ENCODE results near the gene IFI27. TPM values are rescaled to one million over a fixed set of nuclear protein-coding genes. Genes with fewer than 3 reads are reported as not detected.

The IFI27 gene
- total RNA-seq, 1 donor from 2014 or later: not detected

DNA sequence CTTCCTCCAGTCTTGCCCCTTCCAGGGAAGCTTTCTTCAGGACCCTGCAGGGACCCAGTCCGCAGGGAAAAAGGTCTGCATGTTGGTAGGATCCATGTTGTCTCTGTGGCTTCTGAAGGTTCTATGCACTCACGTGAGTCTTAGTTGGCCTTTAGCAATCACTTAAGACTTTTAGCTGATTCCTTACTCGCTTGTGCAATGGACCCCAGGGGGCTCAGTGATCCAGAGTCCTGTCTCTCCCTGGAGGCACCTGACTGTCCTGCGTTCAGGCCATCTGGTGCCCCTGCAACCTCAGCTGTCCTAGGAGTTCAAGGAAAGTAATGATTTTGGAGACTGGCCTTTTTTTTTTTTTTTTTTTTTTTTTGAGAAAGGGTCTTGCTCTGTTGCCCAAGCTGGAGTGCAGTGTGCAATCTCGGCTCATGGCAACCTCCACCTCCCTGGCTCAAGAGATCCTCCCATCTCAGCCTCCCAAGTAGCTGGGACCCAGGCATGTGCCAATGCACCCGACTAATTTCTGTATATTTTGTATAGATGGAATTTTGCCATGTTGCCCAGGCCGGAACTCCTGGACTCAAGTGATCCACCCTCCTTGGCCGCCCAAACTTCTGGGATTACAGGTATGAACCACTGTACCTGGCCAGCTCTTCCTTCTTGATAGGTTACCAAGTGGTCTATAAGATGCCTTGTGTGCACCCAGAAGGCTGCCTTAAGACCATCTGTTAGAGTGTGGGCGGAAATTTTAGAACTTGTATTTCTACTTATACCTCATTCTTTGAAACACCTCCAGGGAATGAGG, 14.2 kb downstream of the IFI27 start:
- DNase-seq (ENCODE audit: low read depth): no peak
- TF ChIP-seq, protein P1, sequence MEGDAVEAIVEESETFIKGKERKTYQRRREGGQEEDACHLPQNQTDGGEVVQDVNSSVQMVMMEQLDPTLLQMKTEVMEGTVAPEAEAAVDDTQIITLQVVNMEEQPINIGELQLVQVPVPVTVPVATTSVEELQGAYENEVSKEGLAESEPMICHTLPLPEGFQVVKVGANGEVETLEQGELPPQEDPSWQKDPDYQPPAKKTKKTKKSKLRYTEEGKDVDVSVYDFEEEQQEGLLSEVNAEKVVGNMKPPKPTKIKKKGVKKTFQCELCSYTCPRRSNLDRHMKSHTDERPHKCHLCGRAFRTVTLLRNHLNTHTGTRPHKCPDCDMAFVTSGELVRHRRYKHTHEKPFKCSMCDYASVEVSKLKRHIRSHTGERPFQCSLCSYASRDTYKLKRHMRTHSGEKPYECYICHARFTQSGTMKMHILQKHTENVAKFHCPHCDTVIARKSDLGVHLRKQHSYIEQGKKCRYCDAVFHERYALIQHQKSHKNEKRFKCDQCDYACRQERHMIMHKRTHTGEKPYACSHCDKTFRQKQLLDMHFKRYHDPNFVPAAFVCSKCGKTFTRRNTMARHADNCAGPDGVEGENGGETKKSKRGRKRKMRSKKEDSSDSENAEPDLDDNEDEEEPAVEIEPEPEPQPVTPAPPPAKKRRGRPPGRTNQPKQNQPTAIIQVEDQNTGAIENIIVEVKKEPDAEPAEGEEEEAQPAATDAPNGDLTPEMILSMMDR (conservative IDR thresholded peaks at IDR 0.05; ENCODE audit: low read depth, low read length): no peak
- no peak overlapping the region for H3K4me3 ChIP-seq (ENCODE audit: low read depth, low read length)

DNA sequence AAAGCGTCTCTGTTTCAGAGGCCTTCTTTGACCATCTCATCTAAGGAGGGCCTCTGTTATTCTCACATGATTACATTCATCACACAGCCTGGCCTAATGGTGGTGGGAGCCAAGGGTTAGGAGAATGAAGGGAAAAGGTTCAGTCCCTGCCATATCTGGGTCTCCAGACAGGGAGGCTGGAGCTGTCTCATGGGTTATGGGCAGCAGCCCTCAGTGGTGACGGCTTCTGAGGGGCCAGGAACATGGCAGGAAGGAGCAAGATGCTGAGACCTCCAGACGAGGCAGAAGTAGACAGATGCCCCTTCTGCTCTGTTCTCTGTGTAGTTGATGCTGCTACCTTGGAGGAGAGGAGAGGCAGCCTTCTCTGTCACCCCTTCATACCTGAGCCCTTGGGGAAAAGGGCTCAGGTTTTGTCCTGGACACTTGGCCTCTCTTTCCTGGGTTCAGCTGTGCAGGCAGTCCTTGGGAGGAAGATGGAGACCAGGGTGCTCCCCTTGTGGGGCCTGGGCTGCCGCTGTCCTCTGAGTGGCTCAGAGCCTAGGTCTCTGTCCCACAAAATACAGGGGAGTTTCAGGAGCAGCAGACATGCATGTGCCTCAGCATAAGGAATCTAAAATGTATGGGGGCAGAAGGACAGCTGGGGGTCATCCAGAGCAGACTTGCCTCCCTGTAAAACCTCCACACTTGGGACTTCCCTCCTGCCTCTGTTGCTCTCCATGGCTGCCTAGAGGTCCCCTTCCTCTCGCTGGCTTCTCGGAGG, 15.3 kb downstream of the IFI27 start:
- H3K4me3 ChIP-seq (ENCODE audit: low read depth, low read length): no peak overlapping the region
- no peak for DNase-seq (ENCODE audit: low read depth)
- TF ChIP-seq, protein P1 (conservative IDR thresholded peaks at IDR 0.05; ENCODE audit: low read depth, low read length): no peak

DNA sequence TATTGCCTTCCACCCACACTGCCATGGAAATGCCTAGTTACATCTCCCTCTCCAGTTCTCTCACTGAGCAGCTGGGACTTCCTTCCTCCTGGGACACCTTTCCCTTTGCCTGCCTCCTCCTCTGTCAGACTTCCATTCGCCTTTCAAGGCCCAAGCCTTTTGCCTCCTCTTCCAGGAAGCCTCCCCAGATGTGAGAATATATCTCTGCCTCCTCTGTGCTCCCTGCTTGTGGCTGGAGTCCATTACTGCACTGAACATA, 15.8 kb downstream of the IFI27 start:
- DNase-seq (ENCODE audit: low read depth): no peak
- no peak overlapping the region for H3K4me3 ChIP-seq (ENCODE audit: low read depth, low read length)
- TF ChIP-seq, protein P1 (conservative IDR thresholded peaks at IDR 0.05; ENCODE audit: low read depth, low read length): no peak

DNA sequence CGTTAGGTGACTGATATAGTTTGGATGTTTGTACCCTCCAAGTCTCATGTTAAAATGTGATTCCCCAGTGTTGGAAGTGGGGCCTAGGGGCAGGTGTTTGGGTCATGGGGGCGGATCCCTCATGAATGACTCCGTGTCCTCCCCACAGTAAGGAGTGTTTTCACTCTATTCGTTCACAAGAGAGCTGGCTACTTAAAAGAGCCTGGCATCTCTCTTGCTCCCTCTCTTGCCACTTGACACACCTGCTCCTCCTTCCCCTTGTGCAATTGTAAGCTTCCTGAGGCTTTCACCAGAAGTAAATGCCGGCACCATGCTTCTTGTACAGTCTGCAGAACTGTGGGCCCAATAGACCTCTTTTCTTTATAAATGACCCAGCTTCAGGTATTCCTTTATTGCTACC, 16.3 kb downstream of the IFI27 start:
- H3K4me3 ChIP-seq (ENCODE audit: low read depth, low read length): no peak overlapping the region
- no peak for DNase-seq (ENCODE audit: low read depth)
- TF ChIP-seq, protein P1 (conservative IDR thresholded peaks at IDR 0.05; ENCODE audit: low read depth, low read length): no peak

DNA sequence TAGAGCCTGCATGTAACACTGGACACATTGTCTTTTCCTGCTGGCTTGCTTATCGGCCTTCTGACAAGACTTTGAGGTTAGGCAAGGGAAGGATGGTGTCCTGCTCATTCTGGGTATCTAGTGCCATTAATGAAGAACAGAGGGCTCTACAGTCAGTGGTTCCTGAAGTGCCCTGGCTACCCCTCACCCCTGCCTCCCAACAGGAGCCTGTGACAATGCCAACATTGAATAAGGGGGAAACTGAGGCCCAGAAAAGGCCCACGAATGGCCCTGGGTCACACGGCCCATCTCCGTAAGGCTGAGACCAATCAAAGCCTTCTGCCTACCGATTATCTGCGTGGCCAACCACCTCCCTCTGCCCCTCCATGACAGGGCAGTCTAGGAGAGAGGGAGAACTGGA, 16.8 kb downstream of the IFI27 start:
- DNase-seq (ENCODE audit: low read depth): no peak
- TF ChIP-seq, protein P1 (conservative IDR thresholded peaks at IDR 0.05; ENCODE audit: low read depth, low read length): no peak

DNA sequence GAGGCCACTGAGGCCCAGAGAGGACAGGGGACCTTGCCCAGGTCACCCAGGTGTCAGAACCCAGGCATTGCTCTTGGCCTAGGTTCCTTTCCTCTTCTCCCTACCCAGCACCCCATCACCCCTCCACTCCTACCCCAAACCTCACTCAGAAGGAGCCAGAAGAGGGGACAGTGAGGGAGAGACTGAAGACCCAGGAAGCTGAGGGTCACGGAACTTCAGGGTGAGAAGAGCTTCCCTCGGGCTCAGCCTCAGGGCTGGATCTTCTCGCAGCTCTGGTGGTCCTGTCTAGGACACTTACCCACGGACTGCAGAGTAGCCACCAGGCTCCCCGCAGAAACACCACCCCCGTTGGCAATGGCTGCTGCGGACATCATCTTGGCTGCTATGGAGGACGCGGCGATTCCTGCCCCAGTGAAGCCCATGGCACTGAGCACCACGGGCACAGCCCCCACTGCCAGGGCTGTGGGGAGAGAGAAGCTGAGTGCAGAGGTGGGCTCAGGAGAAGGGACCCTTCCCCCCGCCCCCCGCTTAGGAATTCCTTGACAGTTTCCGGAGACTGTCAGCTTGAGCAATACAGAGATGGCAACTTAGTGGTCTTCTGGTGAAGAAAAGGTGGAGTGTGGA, 17.8 kb downstream of the IFI27 start:
- no peak for DNase-seq (ENCODE audit: low read depth)
- H3K4me3 ChIP-seq (ENCODE audit: low read depth, low read length): peak overlapping the region; percentile 75
- TF ChIP-seq, protein P1 (conservative IDR thresholded peaks at IDR 0.05; ENCODE audit: low read depth, low read length): no peak

More for the DNA sequence above, 16.8 kb downstream of the IFI27 start:
- no peak overlapping the region for H3K4me3 ChIP-seq (ENCODE audit: low read depth, low read length)

Data from epithelial cell of proximal tubule (primary cell).